GM18505 (cell line): ENCODE measurements around the gene DGAT2L6.
"Not testable (repeated sequence)": the region's sequence is repeated elsewhere in the genome, so short reads cannot be mapped to it uniquely, and the experiment has no call there.

Source experiments
- ATAC-seq: cut with Tn5 transposase; IDR thresholded peaks from one replicate; pipeline ENCODE4 v1.9.1; 2021; ENCODE audit not compliant: unreplicated experiment
- POLR2A ChIP-seq: IDR thresholded peaks from 4 replicates; pipeline ENCODE4 v1.6.1; 2011; ENCODE audit warnings: borderline replicate concordance; ENCODE audit not compliant: insufficient read depth, insufficient read length; ENCODE audit errors: extremely low read depth

The DGAT2L6 gene

DNA sequence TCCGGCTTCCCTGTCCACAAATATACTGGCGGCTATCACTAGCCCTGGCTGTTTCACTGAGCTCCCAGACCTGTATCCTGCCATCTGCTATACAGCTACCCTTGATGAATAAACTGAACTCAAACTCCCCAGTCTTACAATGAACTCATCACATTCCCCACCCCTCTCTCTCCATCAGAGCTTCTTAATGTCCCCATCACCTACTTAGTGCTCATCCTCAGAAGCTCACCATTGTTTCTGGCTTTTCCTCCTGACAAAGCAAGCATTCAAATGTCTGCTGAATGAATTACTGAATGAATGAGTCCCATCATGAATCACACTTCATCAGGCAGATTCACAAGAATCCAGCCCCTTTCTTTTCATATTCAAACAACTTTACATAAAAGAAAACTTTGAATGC, 5.7 kb upstream of the DGAT2L6 start:
- no peak for ATAC-seq
- TF ChIP-seq POLR2A, result no peak

DNA sequence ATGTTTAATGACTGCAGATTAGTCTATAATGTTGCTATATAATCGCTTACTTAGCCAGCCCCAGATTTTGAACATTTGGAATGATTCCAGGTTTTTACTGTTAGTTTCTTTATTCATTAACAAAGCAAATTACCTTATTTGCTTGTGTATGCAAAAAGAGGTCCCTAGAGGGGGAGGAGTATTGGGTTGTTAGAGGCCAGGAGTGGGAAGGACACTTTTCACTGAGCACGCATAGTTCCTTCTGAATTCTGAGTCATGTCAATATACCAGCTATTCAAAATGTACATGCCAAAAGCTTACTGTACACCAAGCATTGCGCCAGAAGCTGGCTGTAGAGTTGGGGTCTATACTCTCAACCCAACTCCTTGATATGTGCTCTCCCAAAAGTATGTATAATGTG, 5.1 kb upstream of the DGAT2L6 start:
- ATAC-seq, result no peak

DNA sequence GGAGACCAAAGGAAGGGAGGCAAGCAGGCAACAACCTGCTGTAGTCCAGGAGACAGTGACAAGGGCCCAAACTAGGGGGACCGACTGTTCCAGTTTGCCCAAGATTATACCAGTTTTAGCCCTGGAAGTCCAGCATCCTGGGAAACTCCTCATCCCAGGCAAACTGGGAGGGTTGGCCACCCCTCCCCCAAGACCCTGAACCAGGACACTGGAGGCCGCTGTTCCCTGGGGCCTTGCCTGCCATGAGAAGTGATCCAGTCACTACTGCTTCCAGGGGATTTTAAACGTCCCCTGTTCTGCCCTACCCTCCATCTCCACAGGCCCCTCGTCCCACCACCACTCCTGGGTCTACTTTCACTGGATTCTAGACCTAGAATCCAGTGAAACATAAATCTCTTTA, 4.3 kb upstream of the DGAT2L6 start:
- ATAC-seq, result no peak

More for the DNA sequence above, 5.1 kb upstream of the DGAT2L6 start:
- TF ChIP-seq POLR2A, result no peak

DNA sequence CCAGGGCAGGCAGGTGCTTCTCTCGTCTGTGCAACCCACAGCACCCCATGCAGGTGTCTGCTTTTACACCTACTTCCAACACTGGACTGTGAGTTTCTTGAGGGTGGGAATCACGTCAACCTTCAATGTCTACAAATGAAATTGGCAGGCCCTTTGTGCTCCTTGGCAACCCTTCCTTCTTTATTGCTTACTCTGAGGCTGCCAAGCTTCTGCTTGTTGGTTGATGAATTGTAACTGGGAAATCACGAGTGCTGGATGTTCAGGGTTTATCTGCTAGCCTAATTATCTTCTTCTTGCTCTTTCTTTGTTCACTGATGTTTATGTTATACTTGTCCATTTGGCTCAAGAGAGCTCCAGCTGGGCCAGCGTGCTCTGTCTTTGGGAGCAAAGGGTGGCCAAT, 2.5 kb upstream of the DGAT2L6 start:
- no peak for ATAC-seq
- no peak for TF ChIP-seq POLR2A

More for the DNA sequence above, 4.3 kb upstream of the DGAT2L6 start:
- TF ChIP-seq POLR2A, result no peak

DNA sequence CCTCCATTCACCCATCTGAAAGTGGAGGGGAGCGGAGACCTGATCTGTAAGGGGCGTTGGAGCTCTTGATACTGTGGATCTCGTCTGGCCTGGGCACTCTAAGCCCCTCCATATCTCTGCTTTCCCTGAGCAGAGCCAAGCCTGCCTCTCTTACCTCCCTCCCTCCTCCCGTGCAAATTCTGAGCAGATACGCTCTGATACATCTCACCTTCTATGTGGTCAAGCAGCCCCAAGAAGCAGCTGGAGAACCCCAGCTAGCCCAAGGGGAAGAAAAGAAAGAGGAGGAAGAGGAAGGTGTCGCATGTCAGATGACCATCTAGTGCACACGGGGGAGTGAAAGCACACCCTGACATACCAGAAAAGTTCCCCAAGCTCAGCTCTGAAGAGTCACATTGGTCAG, 1.9 kb upstream of the DGAT2L6 start:
- no peak for TF ChIP-seq POLR2A
- ATAC-seq, result no peak

DNA sequence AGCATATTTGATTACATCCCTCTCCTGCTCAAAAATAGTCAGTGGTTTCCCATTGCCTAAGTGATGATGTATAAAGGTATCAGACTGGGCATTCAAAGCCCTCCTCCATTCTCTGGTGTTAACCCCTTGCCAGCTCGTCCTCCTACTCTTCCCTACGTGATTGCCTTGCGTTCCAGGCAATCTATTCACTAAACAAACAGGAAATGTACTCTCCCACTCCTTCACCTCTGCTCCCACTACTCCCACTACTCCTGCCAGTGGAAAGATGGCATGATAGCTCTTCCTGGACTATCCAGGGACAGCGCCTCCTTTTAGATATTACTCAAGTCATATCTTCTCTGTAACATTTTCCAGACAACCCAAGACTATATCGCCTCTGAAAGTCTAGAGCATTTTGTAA, 5.8 kb downstream of the DGAT2L6 start:
- ATAC-seq, result no peak
- TF ChIP-seq POLR2A, result no peak

DNA sequence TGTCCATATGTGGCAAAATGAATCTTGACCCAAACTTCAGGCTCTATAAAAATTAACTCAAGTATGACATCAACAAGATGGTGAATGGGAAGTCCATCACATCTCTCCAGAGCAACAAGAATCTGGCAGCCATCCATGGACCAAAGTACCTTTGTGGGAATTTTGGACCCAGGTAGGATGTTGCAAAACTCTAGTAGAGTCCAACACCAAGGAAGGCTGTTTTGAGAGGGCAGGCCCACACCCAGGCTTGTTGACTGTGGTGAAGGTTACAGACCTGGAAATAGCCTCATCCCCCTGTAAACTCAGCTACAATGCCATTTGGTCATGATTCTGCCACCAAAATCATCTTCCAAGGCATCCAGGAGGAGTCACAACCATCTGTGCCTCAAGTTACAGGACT, 12.9 kb downstream of the DGAT2L6 start:
- ATAC-seq, result no peak
- no peak for TF ChIP-seq POLR2A

DNA sequence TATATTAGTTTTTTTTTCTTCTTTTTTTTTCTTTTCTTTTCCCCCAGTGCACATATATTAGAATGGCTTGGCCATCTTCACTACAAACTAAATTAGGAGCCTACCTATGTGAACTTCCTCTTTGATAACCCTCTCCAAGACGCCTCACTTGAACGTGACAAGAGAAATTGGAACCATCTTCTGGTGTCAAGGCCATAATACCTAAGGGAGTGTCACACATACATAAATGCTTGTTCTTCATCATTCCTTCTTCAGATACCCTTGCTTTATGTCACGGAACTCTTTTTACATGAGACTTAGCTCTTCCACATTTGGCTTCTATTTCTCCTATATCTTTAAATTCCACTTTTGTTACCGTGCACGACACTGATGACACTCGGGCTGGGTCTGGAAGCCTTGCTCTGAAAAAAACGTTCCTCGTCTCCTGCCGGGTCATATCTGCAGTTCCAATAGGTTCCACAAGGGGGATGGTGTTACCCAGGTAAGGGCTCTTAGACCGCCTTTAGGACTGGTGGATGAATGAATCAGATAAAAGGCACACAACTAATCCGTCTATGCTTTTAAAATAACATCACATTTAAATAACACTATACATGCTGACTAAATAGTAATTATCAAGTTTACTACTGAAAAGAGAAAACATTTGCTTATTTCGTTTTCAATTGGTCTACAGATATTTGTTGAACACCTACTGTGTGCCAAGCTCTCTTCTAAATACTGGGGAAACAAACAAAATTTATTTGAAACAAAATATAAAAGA, 19.9 kb downstream of the DGAT2L6 start:
- TF ChIP-seq POLR2A, result no peak
- peak; percentile 88 for ATAC-seq

DNA sequence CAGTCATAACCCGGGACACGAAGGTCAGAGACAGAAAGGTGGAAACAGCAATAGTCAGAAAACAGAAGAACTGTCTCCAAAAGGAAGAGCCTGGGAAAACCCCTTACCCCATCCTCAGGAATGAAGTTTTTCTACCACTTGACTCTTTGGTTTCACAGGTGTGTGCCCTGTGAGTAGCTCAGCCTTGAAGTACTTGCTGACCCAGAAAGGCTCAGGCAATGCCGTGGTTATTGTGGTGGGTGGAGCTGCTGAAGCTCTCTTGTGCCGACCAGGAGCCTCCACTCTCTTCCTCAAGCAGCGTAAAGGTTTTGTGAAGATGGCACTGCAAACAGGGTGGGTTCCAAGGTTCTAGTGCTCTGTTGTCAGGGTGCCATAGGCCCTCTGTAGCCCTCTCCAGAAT, 24.4 kb downstream of the DGAT2L6 start:
- no peak for TF ChIP-seq POLR2A
- no peak for ATAC-seq

DNA sequence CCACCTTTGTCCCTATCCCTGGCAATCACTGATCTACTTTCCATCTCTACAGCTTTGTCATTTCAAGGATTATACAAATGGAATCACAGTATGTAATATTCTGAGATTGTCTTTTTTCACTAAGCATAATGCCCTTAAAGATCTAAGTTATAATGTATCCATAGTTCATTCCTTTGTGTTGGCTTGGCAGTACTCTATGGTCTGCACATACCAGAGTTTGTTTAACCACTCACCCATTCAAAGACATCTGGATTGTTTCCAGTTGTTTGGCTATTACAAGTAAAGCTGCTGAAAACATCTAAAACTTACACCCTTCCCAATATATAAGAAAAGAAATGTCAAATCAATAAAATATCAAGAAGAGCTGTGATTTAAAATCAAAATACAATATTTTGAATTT, 31.2 kb downstream of the DGAT2L6 start:
- no peak for TF ChIP-seq POLR2A
- ATAC-seq, result no peak

DNA sequence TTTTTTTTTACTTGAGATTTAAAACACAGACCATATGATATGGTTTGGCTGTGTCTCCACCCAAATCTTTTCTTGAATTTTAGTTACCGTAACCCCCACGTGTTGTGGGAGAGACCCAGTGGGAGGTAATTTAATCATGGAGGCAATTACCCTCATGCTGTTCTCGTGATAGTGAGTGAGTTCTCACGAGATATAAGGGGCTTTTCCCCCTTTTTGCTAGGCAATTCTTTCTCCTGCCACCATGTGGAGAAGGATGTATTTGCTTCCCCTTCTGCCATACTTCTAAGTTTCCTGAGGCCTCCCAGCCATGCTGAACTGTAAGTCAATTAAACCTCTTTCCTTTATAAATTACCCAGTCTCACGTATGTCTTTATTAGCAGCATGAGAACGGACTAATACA, 32.3 kb downstream of the DGAT2L6 start:
- ATAC-seq, result not testable (repeated sequence)

DNA sequence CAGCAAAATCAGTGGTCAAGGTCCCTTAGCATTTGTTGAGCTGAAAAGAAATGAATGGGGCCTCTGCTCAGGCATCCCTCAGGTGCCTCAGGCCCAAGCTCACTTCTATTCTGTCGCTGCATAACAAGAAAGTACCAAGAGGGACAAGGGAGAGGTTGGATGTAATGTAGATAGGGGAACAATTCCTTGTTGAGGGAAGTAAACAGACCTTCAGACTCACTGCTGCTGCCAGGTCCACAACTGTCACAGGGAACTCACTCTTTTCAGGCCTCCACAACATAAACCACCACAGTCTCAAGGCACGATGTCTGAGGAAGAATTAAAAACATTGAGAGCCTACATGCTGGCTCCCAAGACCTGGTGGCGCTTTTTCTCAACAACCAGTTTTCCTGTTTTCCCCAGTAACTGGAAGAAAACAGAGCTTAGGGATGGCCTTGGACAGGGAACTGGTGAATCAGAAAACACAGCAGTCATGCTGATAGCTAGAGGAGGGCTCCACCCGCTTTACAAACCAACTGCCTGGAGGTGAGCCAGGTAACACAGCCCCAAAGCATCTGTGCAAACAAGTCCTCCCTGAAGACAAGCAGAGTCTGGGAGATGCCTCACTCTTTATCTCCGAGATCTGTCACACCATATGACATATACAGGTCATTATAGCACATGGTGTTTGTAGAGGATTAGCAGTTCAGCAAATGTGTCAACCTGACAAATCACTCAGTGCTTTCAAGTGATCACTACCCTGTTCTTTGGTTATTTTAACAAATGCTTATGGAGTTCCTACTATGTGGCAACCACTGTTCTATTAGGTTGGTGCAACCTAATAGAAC, 42.9 kb downstream of the DGAT2L6 start:
- TF ChIP-seq POLR2A, result no peak
- no peak for ATAC-seq

DNA sequence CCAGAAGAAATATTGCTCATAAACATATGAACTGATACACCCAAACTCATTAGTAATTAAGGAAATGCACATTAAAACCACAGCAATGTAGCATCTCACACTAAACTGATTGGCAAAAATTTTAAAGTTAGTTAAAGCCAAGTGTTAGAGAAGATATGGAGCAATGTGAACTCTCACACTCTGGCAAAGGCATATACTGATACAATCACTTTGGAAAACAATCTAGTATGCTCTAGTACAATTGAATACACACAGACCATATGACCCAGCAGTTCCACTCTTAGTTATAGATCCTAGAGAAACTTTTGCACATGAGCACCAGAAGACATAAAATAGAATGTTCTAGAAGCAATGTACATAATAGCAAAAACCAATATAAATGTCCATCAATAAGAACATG, 48.8 kb downstream of the DGAT2L6 start:
- ATAC-seq, result no peak
- TF ChIP-seq POLR2A, result no peak

DNA sequence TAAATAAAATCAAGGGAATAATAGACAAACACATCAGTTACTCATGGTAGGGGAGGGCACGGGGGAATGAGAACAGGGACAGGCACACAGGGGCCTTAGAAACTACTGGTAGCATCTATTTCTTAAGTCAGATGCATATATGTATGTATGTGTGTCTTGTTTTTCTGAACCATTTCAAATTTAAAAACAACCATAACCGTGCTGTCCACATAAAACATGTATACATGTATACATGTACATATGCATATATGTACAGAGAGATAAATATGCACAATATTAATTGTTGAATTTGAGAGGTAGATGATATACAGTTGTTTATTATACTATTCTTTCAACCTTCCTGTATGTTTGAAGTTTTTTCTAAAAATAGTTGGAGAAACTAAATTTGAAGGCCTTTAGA, 49.4 kb downstream of the DGAT2L6 start:
- no peak for TF ChIP-seq POLR2A
- ATAC-seq, result no peak

DNA sequence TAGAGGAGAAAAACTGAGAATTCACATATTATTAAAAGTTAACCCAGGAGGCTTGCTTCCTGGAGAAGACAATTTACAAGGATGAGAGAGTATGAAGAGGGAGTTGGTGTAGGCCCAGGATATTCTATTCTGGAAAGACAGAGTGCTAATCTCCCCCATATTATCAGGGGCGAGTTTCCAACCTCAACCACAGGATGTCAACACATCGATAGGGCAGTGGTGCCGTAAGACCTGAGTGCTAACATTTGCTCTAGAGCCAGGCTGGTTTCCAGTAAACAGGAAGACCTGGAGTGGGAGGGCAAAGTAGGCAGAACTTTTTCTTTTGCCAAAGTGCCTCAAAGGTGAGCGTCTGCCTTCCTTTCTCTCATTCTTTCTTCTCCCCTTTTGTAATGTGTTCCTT, 54.4 kb downstream of the DGAT2L6 start:
- no peak for TF ChIP-seq POLR2A
- ATAC-seq, result no peak

DNA sequence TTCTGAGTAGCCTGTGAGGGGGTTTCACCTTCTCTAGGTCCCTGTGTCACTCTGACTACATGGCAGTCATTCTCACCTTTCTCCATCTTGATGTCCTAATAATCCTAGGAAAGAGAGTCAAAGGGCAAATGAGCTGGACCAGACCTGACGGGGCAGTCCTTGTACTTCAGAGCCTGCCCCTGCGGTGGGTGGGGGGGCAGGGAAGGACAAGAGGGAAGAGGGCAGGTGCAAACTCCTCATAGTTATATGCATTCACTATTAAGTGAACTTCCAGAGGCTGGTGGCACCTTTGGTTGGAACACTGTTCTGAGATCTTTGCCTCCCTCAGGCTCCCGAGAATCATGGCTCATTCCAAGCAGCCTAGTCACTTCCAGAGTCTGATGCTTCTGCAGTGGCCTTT, 57.1 kb downstream of the DGAT2L6 start, which contains the start of gene AWAT1:
Gene AWAT1, plus strand, starts transcription at position 301 of the 400 bp plus-strand sequence. Its CDS starts 41 bp downstream, at position 342.
- TF ChIP-seq POLR2A, result no peak
- ATAC-seq, result no peak
